T-helper 22 cell (primary cell): ENCODE data around the gene PEMT.

Experiments used
- DNase-seq: peaks from one replicate; pipeline ENCODE4 v3.0.0-alpha.2; 2020; ENCODE audit warnings: low read depth

The PEMT gene

DNA sequence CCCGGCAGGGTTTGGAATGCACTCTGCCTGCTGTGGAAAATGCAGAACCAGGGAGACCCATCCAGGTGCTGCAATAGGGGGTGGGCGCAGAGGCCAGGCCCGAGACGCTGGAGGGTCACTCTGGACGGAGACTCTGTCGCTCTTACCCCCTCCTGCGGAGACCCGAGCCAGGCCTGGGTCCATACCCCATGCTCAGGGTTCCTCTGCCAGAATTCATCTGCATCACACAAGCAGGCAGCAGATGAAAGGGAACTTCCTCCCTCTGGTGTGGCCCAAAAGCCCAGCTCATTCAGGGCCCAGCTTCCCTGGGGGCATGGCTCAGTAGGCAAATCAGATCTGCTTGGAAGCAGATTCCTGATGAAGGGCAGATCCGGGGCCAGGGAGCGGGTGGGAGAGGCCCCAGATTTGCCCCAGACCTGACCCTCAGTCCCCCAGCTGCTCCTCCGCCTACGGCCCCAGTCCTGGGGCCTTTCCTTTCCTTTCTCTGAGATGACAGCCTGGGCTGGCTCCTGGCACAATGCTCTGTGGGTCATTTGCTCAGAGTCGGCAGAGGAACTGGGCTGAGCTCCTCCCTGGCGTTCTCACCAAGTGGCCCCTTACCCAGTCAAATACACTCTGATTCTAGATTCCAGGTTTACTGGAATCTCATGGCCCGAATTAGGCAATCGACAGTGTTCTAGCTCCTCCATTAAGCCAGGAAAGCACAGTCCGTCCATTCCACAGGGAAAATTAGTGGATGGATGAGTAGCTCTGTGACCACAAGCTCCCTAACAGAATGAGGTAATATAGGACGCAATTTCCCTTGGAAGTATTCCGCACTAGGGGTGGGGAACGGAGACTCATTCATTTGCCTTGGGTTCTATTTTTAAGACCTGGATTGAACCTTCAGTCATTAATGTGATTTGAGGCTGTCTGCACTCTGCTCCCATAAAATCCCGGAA lies 76.2 kb downstream of the PEMT start:
- no peak for DNase-seq

GRCh38 chr17:17514361-17514992 lies 77.0 kb downstream of the PEMT start:
- no peak for DNase-seq

- DNase-seq, result no peak
Measured at GRCh38 chr17:17513626-17514025, 77.9 kb downstream of the PEMT start.

DNA sequence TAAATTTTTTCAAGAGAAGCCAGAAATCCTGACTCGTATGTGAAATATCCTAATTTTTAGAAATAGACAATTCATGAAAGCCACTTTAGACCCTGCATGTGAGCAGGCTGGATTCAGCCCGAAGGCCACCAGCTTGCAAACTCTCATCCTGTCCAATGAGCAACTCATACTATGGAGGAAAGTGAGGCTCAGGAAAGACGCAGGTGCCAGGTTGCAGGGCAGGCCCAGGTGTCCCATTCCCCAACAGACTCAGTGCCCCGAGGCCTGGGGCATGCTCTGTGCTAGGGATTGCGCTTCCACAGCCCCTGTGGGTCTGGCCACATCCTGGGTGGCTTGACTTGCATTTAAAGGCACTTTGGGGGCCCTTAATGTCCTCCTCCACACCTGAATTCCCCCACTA lies 78.6 kb downstream of the PEMT start:
- DNase-seq, result no peak

- DNase-seq, result no peak
Measured at GRCh38 chr17:17511881-17512858, 79.3 kb downstream of the PEMT start.

GRCh38 chr17:17511293-17511741 lies 80.2 kb downstream of the PEMT start:
- no peak for DNase-seq

DNA sequence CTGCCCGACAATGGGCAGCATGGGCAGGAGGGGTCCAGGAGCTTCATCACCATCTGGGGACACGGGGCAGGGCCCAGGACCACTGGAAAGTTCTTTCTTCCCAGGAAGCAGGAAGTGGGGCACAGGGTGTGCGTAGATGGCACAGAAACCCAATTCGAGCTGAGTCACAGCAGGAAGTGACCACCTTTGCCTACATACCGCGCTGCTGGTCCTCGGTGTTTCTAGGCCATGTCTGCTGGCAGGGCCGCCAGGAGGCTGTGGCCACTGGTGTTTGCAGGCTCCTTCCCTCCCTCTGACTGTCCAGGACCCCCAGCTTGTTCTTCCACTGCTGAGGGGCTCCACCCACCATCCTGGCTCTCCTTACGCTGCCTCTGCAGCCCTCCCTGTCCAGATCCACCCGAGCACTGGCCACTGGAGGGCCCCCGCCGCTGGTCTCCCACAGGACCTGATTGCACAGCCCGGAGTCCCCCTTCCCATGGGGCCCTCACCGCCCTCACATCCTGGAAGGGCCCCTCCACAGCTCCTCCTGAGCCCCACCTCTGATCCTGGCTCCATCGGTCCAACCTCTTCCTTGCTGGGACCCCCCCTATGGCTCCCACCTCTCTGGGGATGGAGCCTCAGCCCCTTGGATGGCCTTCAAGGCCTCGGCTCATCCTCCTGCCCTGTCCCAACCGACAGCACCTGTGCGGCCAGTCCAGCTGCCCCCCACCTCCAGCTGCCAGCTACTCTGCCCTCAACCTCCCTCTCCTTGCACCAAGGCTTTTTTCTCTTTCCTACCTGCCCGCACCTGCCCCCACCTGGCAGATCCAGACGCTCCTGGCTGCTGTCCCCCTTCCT lies 80.8 kb downstream of the PEMT start:
- no peak for DNase-seq

- no peak for DNase-seq
Measured at GRCh38 chr17:17509601-17510425, 81.7 kb downstream of the PEMT start.

DNA sequence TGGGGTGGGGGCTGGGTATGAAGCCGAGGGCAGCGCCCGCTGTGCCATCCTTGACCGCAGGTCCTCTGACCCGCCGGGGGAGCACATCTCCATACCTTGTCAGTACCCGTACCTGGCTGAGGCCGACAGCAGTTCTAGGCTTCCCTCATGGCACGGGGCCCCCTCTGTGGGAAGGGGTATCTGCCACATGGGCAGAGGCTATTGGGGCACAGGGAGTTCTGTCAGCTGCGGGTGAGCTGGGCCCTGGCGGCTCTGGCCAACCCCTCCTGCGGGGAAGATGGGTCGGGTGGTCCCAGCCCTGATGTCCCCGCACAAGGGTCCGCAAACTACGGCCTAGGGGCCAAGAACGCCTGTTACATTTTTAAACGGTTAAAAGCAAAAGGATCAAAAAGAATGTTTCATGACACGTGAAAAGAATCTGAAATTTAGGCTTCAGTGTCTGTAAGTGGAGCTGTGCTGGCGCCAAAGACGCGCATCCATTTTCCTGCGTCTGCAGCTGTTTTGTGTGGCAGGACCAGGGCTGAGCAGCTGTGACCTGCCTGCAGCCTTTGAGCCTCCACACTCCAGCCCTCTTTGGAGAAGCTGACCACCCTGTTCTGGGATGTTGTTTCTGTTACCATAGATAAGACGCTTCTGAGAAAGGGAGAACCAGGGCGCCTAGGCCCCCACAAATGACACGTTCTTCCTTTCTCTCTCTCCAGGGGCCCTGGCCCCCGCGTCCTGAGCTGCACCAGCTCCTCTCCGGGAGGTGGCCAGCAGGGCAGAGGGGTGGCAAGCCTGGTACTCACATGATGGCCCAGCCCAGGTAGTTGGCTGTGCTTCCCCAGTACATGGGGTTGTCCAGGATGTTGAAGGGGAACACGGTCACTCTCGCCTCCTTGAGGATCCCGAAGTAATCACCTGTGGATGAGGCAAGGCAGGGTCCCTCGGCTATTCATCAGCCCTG lies 82.6 kb downstream of the PEMT start:
- no peak for DNase-seq

DNA sequence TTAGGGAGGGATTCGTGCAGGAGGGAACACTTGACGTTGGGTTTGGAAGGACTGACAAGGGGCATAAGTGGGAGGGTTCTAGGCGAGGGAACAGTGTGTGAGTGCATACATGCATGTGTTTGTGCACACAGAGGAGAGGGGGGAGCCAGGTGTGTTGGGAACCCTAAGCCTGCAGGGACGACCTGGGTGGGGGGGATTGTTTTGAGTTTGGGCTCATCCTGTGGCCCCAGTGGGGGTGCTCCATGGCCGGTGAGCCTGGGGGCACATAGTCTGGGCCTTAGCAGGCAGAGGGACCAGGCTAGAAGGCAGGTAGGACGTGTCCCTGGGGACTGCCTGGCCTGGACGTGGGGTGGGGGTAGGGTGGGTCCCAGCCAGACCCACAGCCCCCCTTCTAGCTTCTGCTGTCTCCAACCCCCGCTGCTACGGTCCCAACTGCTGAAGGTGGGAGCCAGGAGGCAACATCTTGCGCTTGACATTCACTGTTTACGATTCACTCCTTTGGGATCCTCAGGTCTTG lies 83.4 kb downstream of the PEMT start:
- DNase-seq, result no peak

GRCh38 chr17:17507465-17508011 lies 84.0 kb downstream of the PEMT start:
- no peak for DNase-seq

- DNase-seq, result no peak
Measured at GRCh38 chr17:17506893-17507464, 84.5 kb downstream of the PEMT start.

DNA sequence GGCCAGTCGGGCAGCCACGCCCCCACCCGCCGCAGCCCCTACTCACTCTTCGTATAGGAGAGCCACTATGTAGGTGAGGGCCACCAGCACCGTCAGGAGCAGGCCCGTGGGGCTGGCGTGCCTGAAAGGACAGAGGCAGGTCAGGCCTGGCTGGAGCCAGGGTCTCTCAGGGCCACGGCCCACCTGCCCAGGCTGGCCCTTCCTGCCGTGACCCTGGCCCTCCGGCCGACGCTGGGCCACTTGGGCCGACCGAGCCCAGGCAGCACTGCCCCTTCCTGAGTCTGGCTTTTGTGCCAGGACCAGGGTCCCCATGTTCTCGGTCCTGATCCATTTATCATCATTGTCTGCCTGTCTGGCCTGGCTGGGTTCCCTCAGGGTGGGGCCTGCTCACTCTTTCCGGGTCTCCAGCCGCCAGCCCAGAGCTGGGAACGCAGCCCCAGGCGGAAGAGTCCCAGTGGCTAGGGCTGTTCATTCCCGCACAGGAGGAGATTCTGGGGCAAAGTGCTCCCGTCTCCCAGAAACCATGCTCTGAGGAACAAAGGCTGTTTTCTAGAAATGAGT lies 85.2 kb downstream of the PEMT start:
- no peak for DNase-seq

GRCh38 chr17:17505610-17506171 lies 85.8 kb downstream of the PEMT start:
- DNase-seq, result no peak

DNA sequence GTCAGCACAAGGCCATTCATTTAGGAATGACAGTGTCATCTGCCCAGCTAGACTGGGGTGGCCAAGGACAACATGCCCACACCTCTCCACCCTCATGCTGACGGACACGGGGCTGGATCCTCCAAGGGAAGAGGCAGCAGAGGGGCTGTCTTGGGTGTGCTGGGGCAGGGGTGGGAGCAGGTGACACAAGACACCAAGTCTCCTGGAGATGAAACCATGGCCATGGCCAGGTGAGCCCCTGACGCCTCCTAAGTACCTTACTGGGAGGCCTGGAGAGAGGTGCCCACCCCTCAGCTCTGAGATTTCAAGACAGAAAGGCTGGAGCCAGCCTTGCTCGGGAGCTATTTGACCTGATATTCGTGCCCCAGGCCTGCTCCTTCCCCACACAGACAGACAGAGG lies 86.4 kb downstream of the PEMT start:
- no peak for DNase-seq

GRCh38 chr17:17504341-17505140 lies 87.0 kb downstream of the PEMT start:
- no peak for DNase-seq
